Mesendoderm (in vitro differentiated cells): Measurements from ENCODE around the gene ISX.

Source experiments
- DNase-seq: peaks from one replicate; pipeline ENCODE4 v3.0.0; 2013
- H2AK5ac ChIP-seq: 2 replicates; pipeline ENCODE4 v1.6.1; 2013; ENCODE audit warnings: low read length, inconsistent platforms
- H2BK120ac ChIP-seq: 2 replicates; pipeline ENCODE4 v1.6.1; 2013; ENCODE audit warnings: low read depth, mild to moderate bottlenecking, low read length, moderate library complexity, mixed read lengths
- H2BK15ac ChIP-seq: replicated peaks from 2 replicates; pipeline ENCODE4 v1.6.1; 2013; ENCODE audit warnings: low read depth, mild to moderate bottlenecking, moderate library complexity
- H2BK5ac ChIP-seq: 2 replicates; pipeline ENCODE4 v1.6.1; 2013; ENCODE audit warnings: low read length, inconsistent platforms
- H3K18ac ChIP-seq: 2 replicates; pipeline ENCODE4 v1.6.1; 2013; ENCODE audit warnings: mild to moderate bottlenecking, low read length, mixed read lengths
- H3K23ac ChIP-seq: one replicate; pipeline ENCODE4 v1.6.1; 2013; ENCODE audit warnings: low read length
- H3K27ac ChIP-seq: 2 replicates; pipeline ENCODE4 v1.5.1; 2013; ENCODE audit warnings: low read depth, mild to moderate bottlenecking, inconsistent platforms, low read length, moderate library complexity
- H3K27me3 ChIP-seq: 2 replicates; pipeline ENCODE4 v1.6.1; 2013; ENCODE audit warnings: low read length, control low read depth, mild to moderate bottlenecking, inconsistent platforms; ENCODE audit not compliant: insufficient read depth, poor library complexity
- H3K36me3 ChIP-seq: 2 replicates; pipeline ENCODE4 v1.6.1; 2013; ENCODE audit warnings: low read length, inconsistent platforms; ENCODE audit not compliant: control insufficient read depth, insufficient read depth
- H3K4ac ChIP-seq: one replicate; pipeline ENCODE4 v1.6.1; 2013; ENCODE audit warnings: low read depth, mild to moderate bottlenecking, low read length, moderate library complexity
- H3K4me1 ChIP-seq: 2 replicates; pipeline ENCODE4 v1.6.1; 2013; ENCODE audit warnings: low read depth, low read length, inconsistent platforms; ENCODE audit not compliant: control insufficient read depth
- H3K4me2 ChIP-seq: 2 replicates; pipeline ENCODE4 v1.6.1; 2013; ENCODE audit warnings: low read length
- H3K4me3 ChIP-seq: 2 replicates; pipeline ENCODE4 v1.5.1; 2013; ENCODE audit warnings: mild to moderate bottlenecking, low read length
- H3K56ac ChIP-seq: one replicate; pipeline ENCODE4 v1.6.1; 2013; ENCODE audit warnings: low read length
- H3K79me1 ChIP-seq: 2 replicates; pipeline ENCODE4 v1.6.1; 2013; ENCODE audit warnings: low read length, inconsistent platforms
- H3K79me2 ChIP-seq: 2 replicates; pipeline ENCODE4 v1.6.1; 2013; ENCODE audit warnings: mild to moderate bottlenecking, low read length; ENCODE audit not compliant: control insufficient read depth, insufficient read depth
- H3K9ac ChIP-seq: 2 replicates; pipeline ENCODE4 v1.6.1; 2013; ENCODE audit warnings: low read length, inconsistent platforms
- H4K5ac ChIP-seq: one replicate; pipeline ENCODE4 v1.6.1; 2013; ENCODE audit warnings: low read length
- H4K8ac ChIP-seq: one replicate; pipeline ENCODE4 v1.6.1; 2013; ENCODE audit warnings: low read depth, mild to moderate bottlenecking, control low read depth, low read length, moderate library complexity
- WGBS: extraction: QIAGEN DNeasy Blood & Tissue Kit; methylation state at CpG from one replicate; pipeline ENCODE4 v1.1.7; 2013; ENCODE audit warnings: low lambda C conversion rate, missing lambda C conversion rate; ENCODE audit not compliant: insufficient coverage; ENCODE audit errors: extremely low coverage; 5-methylcytosine and 5-hydroxymethylcytosine counted together

Gene ISX

GRCh38 chr22:35099883-35100282 lies 33.9 kb downstream of the ISX start:
- no peak overlapping the region for H3K18ac ChIP-seq
- no peak overlapping the region for H4K5ac ChIP-seq
- H3K36me3 ChIP-seq: no peaks in the 10 kb centered on the region
- H3K9ac ChIP-seq: no peak overlapping the region
- H3K27ac ChIP-seq: no peak overlapping the region
- DNase-seq: no peak
- H3K4me3 ChIP-seq: no peak overlapping the region
- no CpG with 5 or more reads among the region's 3 CpGs for WGBS
- no peak overlapping the region for H2BK5ac ChIP-seq
- H3K27me3 ChIP-seq: no peaks in the 10 kb centered on the region
- no peaks in the 10 kb centered on the region for H3K79me1 ChIP-seq
- H3K4ac ChIP-seq: no peak overlapping the region
- no peak overlapping the region for H3K23ac ChIP-seq
- H2BK15ac ChIP-seq: no peak overlapping the region
- no peak overlapping the region for H3K56ac ChIP-seq
- no peaks in the 10 kb centered on the region for H3K79me2 ChIP-seq
- H3K4me1 ChIP-seq: no peaks in the 10 kb centered on the region
- no peak overlapping the region for H3K4me2 ChIP-seq
- no peak overlapping the region for H2AK5ac ChIP-seq
- H2BK120ac ChIP-seq: no peak overlapping the region
- H4K8ac ChIP-seq: no peak overlapping the region

- H3K27ac ChIP-seq: no peak overlapping the region
- no CpG with 5 or more reads among the region's 5 CpGs for WGBS
Measured at GRCh38 chr22:35102663-35103062, 36.7 kb downstream of the ISX start.

GRCh38 chr22:35103761-35104160 lies 37.8 kb downstream of the ISX start:
- Histone ChIP-seq H2BK15ac (no peak overlapping the region), H3K4ac (no peak overlapping the region), H3K56ac (no peak overlapping the region), H4K8ac (no peak overlapping the region), H2BK5ac (no peak overlapping the region), H3K27ac (no peak overlapping the region), H3K4me2 (no peak overlapping the region), H3K23ac (no peak overlapping the region), H2AK5ac (no peak overlapping the region), H3K79me2 (no peaks in the 10 kb centered on the region), H3K9ac (no peak overlapping the region), H3K79me1 (no peaks in the 10 kb centered on the region), H3K18ac (no peak overlapping the region), H2BK120ac (no peak overlapping the region), H3K27me3 (no peaks in the 10 kb centered on the region), H3K4me3 (no peak overlapping the region), H4K5ac (no peak overlapping the region), H3K36me3 (no peaks in the 10 kb centered on the region), H3K4me1 (no peaks in the 10 kb centered on the region)
- no peak for DNase-seq
- WGBS: no CpG with 5 or more reads among the region's 6 CpGs

More at GRCh38 chr22:35102663-35103062, 36.7 kb downstream of the ISX start:
- H3K4ac ChIP-seq: no peak overlapping the region
- peak; percentile 90 for DNase-seq
- no peak overlapping the region for H3K56ac ChIP-seq
- H3K4me3 ChIP-seq: no peak overlapping the region
- H3K23ac ChIP-seq: no peak overlapping the region
- H3K79me1 ChIP-seq: no peaks in the 10 kb centered on the region
- no peaks in the 10 kb centered on the region for H3K27me3 ChIP-seq
- H2AK5ac ChIP-seq: no peak overlapping the region
- H4K5ac ChIP-seq: no peak overlapping the region
- H3K36me3 ChIP-seq: no peaks in the 10 kb centered on the region
- no peak overlapping the region for H3K4me2 ChIP-seq
- no peak overlapping the region for H3K18ac ChIP-seq
- H3K4me1 ChIP-seq: no peaks in the 10 kb centered on the region
- no peak overlapping the region for H4K8ac ChIP-seq
- H2BK15ac ChIP-seq: no peak overlapping the region
- H3K9ac ChIP-seq: no peak overlapping the region
- H3K79me2 ChIP-seq: no peaks in the 10 kb centered on the region
- no peak overlapping the region for H2BK120ac ChIP-seq
- H2BK5ac ChIP-seq: no peak overlapping the region

DNA sequence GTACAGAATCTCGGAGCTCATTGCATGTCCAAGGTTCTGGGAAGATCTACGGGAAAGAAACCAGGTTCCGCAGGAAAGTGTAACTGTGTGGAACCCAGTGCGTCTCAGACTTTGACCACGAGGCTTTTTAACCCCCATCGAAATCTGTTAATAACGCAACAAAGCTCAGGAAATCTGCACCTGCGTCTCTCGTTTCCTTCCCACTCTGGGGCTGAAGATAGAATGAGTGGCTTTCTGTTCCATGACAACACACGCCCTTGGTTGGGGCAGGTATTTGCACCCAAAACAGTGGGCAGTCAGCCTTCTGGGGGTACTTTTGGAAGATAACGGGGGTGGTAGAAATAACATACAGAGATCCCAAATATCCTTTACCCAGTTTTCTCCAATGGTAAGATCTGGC lies 38.5 kb downstream of the ISX start:
- H3K4ac ChIP-seq: no peak overlapping the region
- no peak overlapping the region for H3K9ac ChIP-seq

GRCh38 chr22:35109616-35110015 lies 43.7 kb downstream of the ISX start:
- no peak overlapping the region for H4K8ac ChIP-seq
- no peak overlapping the region for H3K56ac ChIP-seq
- no peak for DNase-seq
- no peaks in the 10 kb centered on the region for H3K79me2 ChIP-seq
- H3K23ac ChIP-seq: no peak overlapping the region
- H3K79me1 ChIP-seq: no peaks in the 10 kb centered on the region
- no peaks in the 10 kb centered on the region for H3K36me3 ChIP-seq
- no peak overlapping the region for H3K18ac ChIP-seq
- H3K27ac ChIP-seq: no peak overlapping the region
- no peak overlapping the region for H3K9ac ChIP-seq
- H2BK15ac ChIP-seq: no peak overlapping the region
- H3K4me2 ChIP-seq: no peak overlapping the region
- no peak overlapping the region for H3K4me3 ChIP-seq
- no peaks in the 10 kb centered on the region for H3K4me1 ChIP-seq
- no CpG with 5 or more reads among the region's 4 CpGs for WGBS
- no peaks in the 10 kb centered on the region for H3K27me3 ChIP-seq
- H4K5ac ChIP-seq: no peak overlapping the region
- no peak overlapping the region for H2BK5ac ChIP-seq
- no peak overlapping the region for H2BK120ac ChIP-seq
- no peak overlapping the region for H3K4ac ChIP-seq
- no peak overlapping the region for H2AK5ac ChIP-seq

More for the DNA sequence above, 38.5 kb downstream of the ISX start:
- Histone ChIP-seq H3K36me3 (no peaks in the 10 kb centered on the region), H4K5ac (no peak overlapping the region), H3K23ac (no peak overlapping the region), H4K8ac (no peak overlapping the region), H2BK120ac (no peak overlapping the region), H3K27ac (no peak overlapping the region), H2BK15ac (no peak overlapping the region), H3K56ac (no peak overlapping the region), H3K79me1 (no peaks in the 10 kb centered on the region), H2BK5ac (no peak overlapping the region), H3K4me3 (no peak overlapping the region), H3K79me2 (no peaks in the 10 kb centered on the region), H3K4me2 (no peak overlapping the region), H3K4me1 (no peaks in the 10 kb centered on the region), H3K18ac (no peak overlapping the region), H2AK5ac (no peak overlapping the region), H3K27me3 (no peaks in the 10 kb centered on the region)
- no peak for DNase-seq
- no CpG with 5 or more reads among the region's 11 CpGs for WGBS

DNA sequence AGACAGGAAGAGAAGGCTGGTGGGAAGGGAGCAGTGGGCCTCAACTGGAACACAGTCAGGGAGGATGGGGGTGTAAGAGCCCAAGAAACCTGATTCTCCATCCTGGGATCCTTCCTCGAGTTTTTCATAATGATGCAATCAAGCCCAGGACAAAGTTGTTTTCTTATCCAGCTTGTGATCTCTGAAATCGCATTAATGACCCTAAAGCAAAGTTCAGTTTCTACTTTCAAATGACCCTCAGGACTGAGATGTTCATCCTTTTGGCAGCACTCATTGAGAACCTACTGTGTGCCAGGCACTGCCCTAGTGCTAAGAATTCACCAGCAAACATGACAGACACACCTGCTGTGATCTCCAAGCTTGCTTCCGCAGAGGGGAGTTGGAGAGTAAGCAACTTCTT lies 45.3 kb downstream of the ISX start:
- Histone ChIP-seq H4K8ac (no peak overlapping the region), H3K4ac (no peak overlapping the region), H3K23ac (no peak overlapping the region), H2BK5ac (no peak overlapping the region), H3K18ac (no peak overlapping the region), H4K5ac (no peak overlapping the region), H2BK120ac (no peak overlapping the region), H3K36me3 (no peaks in the 10 kb centered on the region), H3K9ac (no peak overlapping the region), H2BK15ac (no peak overlapping the region), H3K4me2 (no peak overlapping the region), H3K27me3 (no peaks in the 10 kb centered on the region), H3K56ac (no peak overlapping the region), H3K4me1 (no peaks in the 10 kb centered on the region), H2AK5ac (no peak overlapping the region), H3K79me2 (no peaks in the 10 kb centered on the region), H3K27ac (no peak overlapping the region), H3K79me1 (no peaks in the 10 kb centered on the region), H3K4me3 (no peak overlapping the region)
- no CpG with 5 or more reads among the region's 3 CpGs for WGBS
- no peak for DNase-seq
